Mucosa of descending colon (tissue), 3 donors: ENCODE data around the gene ZSCAN18. TPM values are rescaled to one million over a fixed set of nuclear protein-coding genes. Genes with fewer than 3 reads are reported as not detected.

Experiments
- ATAC-seq: fragments of 200-7000 bp; cut with Tn5 transposase; one replicate; pipeline ENCODE4 v1.9.1; 2020; ENCODE audit warnings: mild to moderate bottlenecking, moderate library complexity
- DNase-seq, 3 donors: peaks; one replicate each; pipeline ENCODE4 v3.0.0-alpha.2; 2020
- H3K36me3 ChIP-seq: fragments of 200-600 bp; one replicate; pipeline ENCODE4 v1.8.0; 2021; ENCODE audit warnings: low read depth, mild to moderate bottlenecking
- H3K4me1 ChIP-seq: fragments of 200-600 bp; one replicate; pipeline ENCODE4 v1.8.0; 2021; ENCODE audit warnings: low read depth, mild to moderate bottlenecking
- H3K4me3 ChIP-seq: fragments of 200-600 bp; one replicate; pipeline ENCODE4 v1.8.0; 2021; ENCODE audit warnings: mild to moderate bottlenecking
- H3K9me3 ChIP-seq: fragments of 200-600 bp; one replicate; pipeline ENCODE4 v1.8.0; 2021; ENCODE audit warnings: mild to moderate bottlenecking
- CTCF ChIP-seq: fragments of 200-600 bp; IDR thresholded peaks from one replicate; pipeline ENCODE4 v1.8.0; 2022; ENCODE audit warnings: antibody characterized with exemption, mild to moderate bottlenecking
- intact Hi-C, 2 donors: fragments of 100-400 bp; cut with DNase I in 1 of 2; cut with micrococcal nuclease in 1 of 2; formaldehyde crosslinking; loops; one replicate each; pipeline versions ENCODE4 v1.11.0 to v1.11.1; 2022; cut with DNase I, micrococcal nuclease
- total RNA-seq, 3 donors: library from RNA; stranded (reverse); fragmentation: NEBNext Ultra II Directional in 2 of 3; extraction: Animal tissue kit (Norgen Biotek cat#: 25700) in 2 of 3; gene quantifications; one replicate each; pipeline versions ENCODE4 v1.2.1 to v1.2.4, GENCODE V29; 2021 to 2023
- donor health status: DM: no; HTN: no; CAD: no; lungs with moderate emphysema.
- donor health status: DM: no; HTN: no; CAD: no.
- donor health status: DM: no; HTN: yes; CAD: no.

Gene ZSCAN18
- total RNA-seq, 3 donors from 2014 or later: 17.9 to 69.5 (median 23.0) TPM

- no peak for TF ChIP-seq CTCF
- no peak for ATAC-seq
- DNase-seq: no peak
- H3K4me1 ChIP-seq: no peaks in the 10 kb centered on the region
- H3K36me3 ChIP-seq: peaks cover 15% of the 10 kb centered on the region
- no peak overlapping the region for H3K4me3 ChIP-seq
- peaks cover 100% of the 10 kb centered on the region for H3K9me3 ChIP-seq
- intact Hi-C loops: no loop called here
Measured at GRCh38 chr19:58128041-58128685, 30.1 kb upstream of the ZSCAN18 start.

- Histone ChIP-seq H3K9me3 (peaks cover 99% of the 10 kb centered on the region), H3K4me1 (no peaks in the 10 kb centered on the region), H3K4me3 (no peak overlapping the region), H3K36me3 (no peaks in the 10 kb centered on the region)
- TF ChIP-seq CTCF: no peak
- DNase-seq (no peak), ATAC-seq (no peak)
- intact Hi-C loops: no loop called here
Measured at GRCh38 chr19:58123354-58123753, 25.3 kb upstream of the ZSCAN18 start.

- ATAC-seq (no peak), DNase-seq (no peak)
- peaks cover 99% of the 10 kb centered on the region for H3K9me3 ChIP-seq
- H3K36me3 ChIP-seq: no peaks in the 10 kb centered on the region
- TF ChIP-seq CTCF: no peak
- intact Hi-C loops: no loop called here
- H3K4me3 ChIP-seq: no peak overlapping the region
- no peaks in the 10 kb centered on the region for H3K4me1 ChIP-seq
Measured at GRCh38 chr19:58118979-58119733, 21.1 kb upstream of the ZSCAN18 start.

GRCh38 chr19:58117841-58118575 lies 20.0 kb upstream of the ZSCAN18 start:
- TF ChIP-seq CTCF: no peak
- Histone ChIP-seq H3K4me3 (no peak overlapping the region), H3K36me3 (no peaks in the 10 kb centered on the region), H3K9me3 (peaks cover 99% of the 10 kb centered on the region), H3K4me1 (no peaks in the 10 kb centered on the region)
- intact Hi-C loops: no loop called here
- DNase-seq (no peak), ATAC-seq (no peak)

GRCh38 chr19:58108546-58108817 lies 10.5 kb upstream of the ZSCAN18 start:
- no peak for TF ChIP-seq CTCF
- H3K36me3 ChIP-seq: no peaks in the 10 kb centered on the region
- DNase-seq (no peak), ATAC-seq (no peak)
- no peak overlapping the region for H3K4me3 ChIP-seq
- no peaks in the 10 kb centered on the region for H3K4me1 ChIP-seq
- H3K9me3 ChIP-seq: peaks cover 97% of the 10 kb centered on the region
- intact Hi-C loops: no loop called here
